Astrocyte (in vitro differentiated cells and primary cell): ENCODE results near the gene GARIN5B. TPM values are rescaled to one million over a fixed set of nuclear protein-coding genes. Genes with fewer than 3 reads are reported as not detected.

Experiments
- DNase-seq: peaks from one replicate; pipeline ENCODE4 v3.0.0-alpha.2; 2010; ENCODE audit warnings: low read depth
- FAIRE-seq: peaks from 2 replicates; lab custom pipeline; 2011; peaks lifted over from hg19 to GRCh38; lab: Jason Lieb, UNC
- H2AFZ ChIP-seq: 2 replicates; pipeline ENCODE4 v1.6.0; 2012; ENCODE audit warnings: low read depth, low read length, inconsistent platforms
- H3K27ac ChIP-seq: 2 replicates; pipeline ENCODE4 v1.5.1; 2011; ENCODE audit warnings: low read depth, low read length, inconsistent platforms
- H3K27me3 ChIP-seq: 2 replicates; pipeline ENCODE4 v1.6.0; 2011; ENCODE audit warnings: low read length, inconsistent platforms; ENCODE audit not compliant: insufficient read depth
- H3K36me3 ChIP-seq: 2 replicates; pipeline ENCODE4 v1.5.1; 2011; ENCODE audit warnings: low read length, inconsistent platforms; ENCODE audit not compliant: insufficient read depth
- H3K4me1 ChIP-seq: 2 replicates; pipeline ENCODE4 v1.5.1; 2011; ENCODE audit warnings: low read length, inconsistent platforms; ENCODE audit not compliant: insufficient read depth
- H3K4me2 ChIP-seq: 2 replicates; pipeline ENCODE4 v1.6.0; 2012; ENCODE audit warnings: low read length, inconsistent platforms
- H3K4me3 ChIP-seq: 2 replicates; pipeline ENCODE4 v1.5.1; 2011; ENCODE audit warnings: low read depth, mild to moderate bottlenecking, low read length, inconsistent platforms; ENCODE audit not compliant: insufficient read depth
- H3K79me2 ChIP-seq: 2 replicates; pipeline ENCODE4 v1.6.0; 2012; ENCODE audit warnings: mild to moderate bottlenecking, low read length, inconsistent platforms; ENCODE audit not compliant: insufficient read depth
- H3K9ac ChIP-seq: 2 replicates; pipeline ENCODE4 v1.6.0; 2012; ENCODE audit warnings: mild to moderate bottlenecking, low read length, inconsistent platforms
- H3K9me3 ChIP-seq: 2 replicates; pipeline ENCODE4 v1.5.1; 2012; ENCODE audit warnings: low read depth, mild to moderate bottlenecking, low read length, inconsistent platforms; ENCODE audit not compliant: insufficient read depth
- H4K20me1 ChIP-seq: 2 replicates; pipeline ENCODE4 v1.6.0; 2012; ENCODE audit warnings: low read length, inconsistent platforms; ENCODE audit not compliant: insufficient read depth
- H3K27ac Mint-ChIP-seq: one replicate; pipeline ENCODE4 v1.8.0; 2021; ENCODE audit warnings: mild to moderate bottlenecking, mixed read lengths; ENCODE audit not compliant: unreplicated experiment
- H3K27me3 Mint-ChIP-seq: one replicate; pipeline ENCODE4 v1.8.0; 2021; ENCODE audit warnings: low read depth, mixed read lengths; ENCODE audit not compliant: unreplicated experiment
- H3K36me3 Mint-ChIP-seq: one replicate; pipeline ENCODE4 v1.8.0; 2021; ENCODE audit warnings: low read depth, mixed read lengths; ENCODE audit not compliant: unreplicated experiment
- H3K4me1 Mint-ChIP-seq: one replicate; pipeline ENCODE4 v1.8.0; 2021; ENCODE audit warnings: low read depth, mixed read lengths; ENCODE audit not compliant: unreplicated experiment
- H3K4me3 Mint-ChIP-seq: one replicate; pipeline ENCODE4 v1.8.0; 2021; ENCODE audit warnings: mild to moderate bottlenecking, moderate library complexity, mixed read lengths; ENCODE audit not compliant: unreplicated experiment
- H3K9me3 Mint-ChIP-seq: one replicate; pipeline ENCODE4 v1.8.0; 2021; ENCODE audit warnings: mild to moderate bottlenecking, mixed read lengths; ENCODE audit not compliant: unreplicated experiment
- CTCF ChIP-seq: IDR thresholded peaks from 2 replicates; pipeline ENCODE4 v1.5.1; 2011; ENCODE audit warnings: low read depth, mild to moderate bottlenecking, inconsistent platforms, low read length, moderate library complexity; ENCODE audit not compliant: insufficient read depth
- EZH2 ChIP-seq: IDR thresholded peaks from 2 replicates; pipeline ENCODE4 v1.6.1; 2012; ENCODE audit warnings: mild to moderate bottlenecking, low read length, inconsistent platforms; ENCODE audit not compliant: insufficient read depth
- total RNA-seq: library from RNA; stranded (reverse); gene quantifications from 2 replicates; pipeline ENCODE4 v1.2.1, GENCODE V29; 2021

GARIN5B gene
- total RNA-seq, 1 donor from 2014 or later = 0.20 TPM

- no peaks in the 10 kb centered on the region for H3K9me3 Mint-ChIP-seq
These were observed 40.7 kb downstream of the GARIN5B start for GRCh38 chr19:55322204-55322885.

GRCh38 chr19:55321466-55322137, 41.5 kb downstream of the GARIN5B start:
- DNase-seq (no peak), FAIRE-seq (no peak)
- Mint-ChIP-seq H3K27me3 (peaks cover 22% of the 10 kb centered on the region), H3K36me3 (no peaks in the 10 kb centered on the region), H3K4me1 (peaks cover 1% of the 10 kb centered on the region), H3K27ac (peak overlapping the region; percentile 62), H3K4me3 (no peak overlapping the region), H3K9me3 (no peaks in the 10 kb centered on the region)
- Histone ChIP-seq H3K4me2 (no peak overlapping the region), H3K79me2 (no peaks in the 10 kb centered on the region), H2AFZ (no peak overlapping the region), H3K27ac (no peak overlapping the region), H3K4me1 (no peaks in the 10 kb centered on the region), H3K9ac (no peak overlapping the region), H3K27me3 (no peaks in the 10 kb centered on the region), H3K9me3 (no peaks in the 10 kb centered on the region), H4K20me1 (no peaks in the 10 kb centered on the region), H3K36me3 (no peaks in the 10 kb centered on the region), H3K4me3 (no peak overlapping the region)
- TF ChIP-seq EZH2 = no peak
- no peak for TF ChIP-seq CTCF

More at GRCh38 chr19:55322204-55322885, 40.7 kb downstream of the GARIN5B start:
- TF ChIP-seq CTCF (no peak), EZH2 (no peak)
- Mint-ChIP-seq H3K4me1 (peaks cover 1% of the 10 kb centered on the region), H3K27ac (peak overlapping the region; percentile 62), H3K27me3 (peaks cover 22% of the 10 kb centered on the region), H3K4me3 (no peak overlapping the region), H3K36me3 (no peaks in the 10 kb centered on the region)
- Histone ChIP-seq H3K27ac (no peak overlapping the region), H3K36me3 (no peaks in the 10 kb centered on the region), H3K4me1 (peaks cover under 1% of the 10 kb centered on the region), H3K9me3 (no peaks in the 10 kb centered on the region), H3K4me3 (no peak overlapping the region), H4K20me1 (no peaks in the 10 kb centered on the region), H3K27me3 (no peaks in the 10 kb centered on the region), H2AFZ (no peak overlapping the region), H3K9ac (no peak overlapping the region), H3K4me2 (no peak overlapping the region), H3K79me2 (no peaks in the 10 kb centered on the region)
- no peak for FAIRE-seq
- no peak for DNase-seq
